ENCODE measurements around the gene DNASE1L3. TPM values are rescaled to one million over a fixed set of nuclear protein-coding genes. Genes with fewer than 3 reads are reported as not detected.

The DNASE1L3 gene
- polyA plus RNA-seq, 2 of the 4 experiments (the other 2 are of a cell fraction), result 0.19 TPM; not detected in 1

GRCh38 chr3:58215317-58216025, 4.7 kb upstream of the DNASE1L3 start:
- peaks cover 17% of the 10 kb centered on the region for H3K4me1 ChIP-seq
- no peaks in the 10 kb centered on the region for H3K9me3 ChIP-seq
- peak overlapping the region; percentile 22; the same call in 1 of the 3 replicates for H3K4me2 ChIP-seq
- ATAC-seq, result no peak
- CTCF ChIA-PET, result interaction anchor here (0.6 to 7.2 kb wide), 6 partner anchors 16 to 91 kb away, joined by 3 to 30 read pairs (median 4); partner anchors contain the start of genes HTD2 and RPP14
- H3K4me3 ChIP-seq, result no peak overlapping the region
- TF ChIP-seq EP300 (IDR thresholded peaks at IDR 0.05) (no peak), HEYL (CRISPR knock-in tag; IDR thresholded peaks at IDR 0.05) (no peak), POLR2AphosphoS2 (conservative IDR thresholded peaks at IDR 0.05; ENCODE audit: low read length) (no peak), JUN (IDR thresholded peaks at IDR 0.05) (no peak), ESRRA (IDR thresholded peaks at IDR 0.05; ENCODE audit: borderline replicate concordance, low read length) (no peak), HOXB5 (CRISPR knock-in tag; IDR thresholded peaks at IDR 0.05) (no peak), USF2 (IDR thresholded peaks at IDR 0.05) (no peak), SMC3 (IDR thresholded peaks at IDR 0.05) (no peak), CBX2 (IDR thresholded peaks at IDR 0.05; ENCODE audit: borderline replicate concordance, low read depth) (no peak), ZSCAN20 (CRISPR knock-in tag; IDR thresholded peaks at IDR 0.05) (no peak), CHD4 (IDR thresholded peaks at IDR 0.05; ENCODE audit: borderline replicate concordance) (no peak), HES2 (IDR thresholded peaks at IDR 0.05) (no peak), JUNB (IDR thresholded peaks at IDR 0.05) (no peak), CHD2 (IDR thresholded peaks at IDR 0.05; ENCODE audit: low read length, partially characterized antibody) (no peak), CTCF (IDR thresholded peaks at IDR 0.05) (no peak), RCOR1 (IDR thresholded peaks at IDR 0.05; ENCODE audit: low read depth, low read length) (no peak), E2F6 (IDR thresholded peaks at IDR 0.05; ENCODE audit: borderline replicate concordance, low read depth) (no peak), ZFP36 (IDR thresholded peaks at IDR 0.05; ENCODE audit: borderline replicate concordance, partially characterized antibody) (no peak), FOSL2 (IDR thresholded peaks at IDR 0.05) (no peak), FOSL2 (CRISPR knock-in tag; IDR thresholded peaks at IDR 0.05) (no peak)
- WGBS (ENCODE audit: missing lambda C conversion rate), result 77% methylated on average over 10 of the region's 10 CpGs
- no peak for FAIRE-seq
- peak overlapping the region in 1 of 2 experiments; percentile 29; a peak in 2 of 6 replicates for H3K27ac ChIP-seq
- POLR2A ChIA-PET, result no interaction called here
- DNase-seq (ENCODE audit: low read depth in 1 of 2, low spot score in 1 of 2), result no peak

GRCh38 chr3:58214484-58215316, 3.9 kb upstream of the DNASE1L3 start:
- FAIRE-seq, result no peak
- peaks cover 17% of the 10 kb centered on the region for H3K4me1 ChIP-seq
- peak overlapping the region in 1 of 2 experiments; percentile 29; a peak in 2 of 6 replicates for H3K27ac ChIP-seq
- ChIA-PET CTCF (interaction anchor here (0.9 to 7.2 kb wide), 8 partner anchors 11 to 92 kb away, joined by 3 to 30 read pairs (median 4); partner anchors contain the start of genes HTD2 and RPP14), POLR2A (no interaction called here)
- peak in 1 of 2 experiments; percentile 31 for DNase-seq (ENCODE audit: low read depth in 1 of 2, low spot score in 1 of 2)
- peak overlapping the region; percentile 22; the same call in 1 of the 3 replicates for H3K4me2 ChIP-seq
- WGBS (ENCODE audit: missing lambda C conversion rate), result 73% methylated on average over 7 of the region's 7 CpGs
- TF ChIP-seq USF2 (IDR thresholded peaks at IDR 0.05), result peak; percentile 48; the same call in 1 of the 2 replicates
- no peak for TF ChIP-seq ESRRA (IDR thresholded peaks at IDR 0.05; ENCODE audit: borderline replicate concordance, low read length)
- TF ChIP-seq GATA3 (IDR thresholded peaks at IDR 0.05; ENCODE audit: borderline replicate concordance), result no peak
- TF ChIP-seq CEBPB (IDR thresholded peaks at IDR 0.05), result peak in 1 of 2 experiments; percentile 64; a peak in 2 of 4 replicates
- TF ChIP-seq MAFK (IDR thresholded peaks at IDR 0.05; ENCODE audit: partially characterized antibody), result peak; percentile 2
- no peaks in the 10 kb centered on the region for H3K9me3 ChIP-seq
- no peak overlapping the region for H3K4me3 ChIP-seq
- 0 out of 6 replicates have a peak, but pooled peaks of 1 of the 2 experiments have one; percentile 20 for ATAC-seq

Measured in A549 (cell line).